Measurements from ENCODE around the gene HCN1.

HCN1 gene

DNA sequence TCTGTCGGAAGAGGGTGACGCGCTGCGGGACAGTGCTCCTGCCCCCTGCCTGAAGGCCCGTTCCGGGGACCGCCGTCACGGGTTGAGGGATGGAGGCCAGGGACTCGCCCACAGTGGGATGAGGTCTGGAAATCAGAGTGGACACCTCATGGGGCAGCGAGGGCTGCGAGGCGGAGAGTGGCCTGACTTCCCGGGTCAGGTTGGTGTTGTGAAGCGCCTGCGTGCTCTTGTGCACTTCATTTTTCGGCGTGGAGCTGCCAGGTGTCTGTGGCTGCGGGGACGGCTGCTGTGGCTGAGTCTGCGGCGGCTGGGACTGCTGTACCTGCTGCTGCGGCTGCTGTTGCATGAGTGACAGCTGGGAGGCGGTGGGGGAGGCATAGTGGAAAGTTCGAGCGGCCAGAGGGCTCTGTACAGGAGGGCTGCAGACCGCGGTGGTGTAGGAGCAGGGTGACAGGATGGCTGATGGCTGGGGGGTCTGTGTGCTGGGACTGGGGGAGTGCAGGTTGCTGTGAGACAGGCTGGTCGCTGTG is 434.1 kb downstream of the HCN1 start:
- ATAC-seq, result peak; percentile 37; the same call in 2 of the 3 replicates
- TF ChIP-seq ZNF70 (CRISPR knock-in tag; IDR thresholded peaks at IDR 0.05), result no peak

GRCh38 chr5:45261125-45261524 is 435.1 kb downstream of the HCN1 start:
- no peak for TF ChIP-seq ZC3H10 (CRISPR knock-in tag; IDR thresholded peaks at IDR 0.05)
- no peak for TF ChIP-seq RARB (CRISPR knock-in tag; IDR thresholded peaks at IDR 0.05)
- TF ChIP-seq TOX (CRISPR knock-in tag; IDR thresholded peaks at IDR 0.05; ENCODE audit: borderline replicate concordance), result no peak
- TF ChIP-seq CSRNP3 (CRISPR knock-in tag; IDR thresholded peaks at IDR 0.05), result no peak
- TF ChIP-seq ZNF565 (CRISPR knock-in tag; conservative IDR thresholded peaks at IDR 0.05; ENCODE audit: low read depth), result no peak
- no peak for TF ChIP-seq ZFP30 (CRISPR knock-in tag; IDR thresholded peaks at IDR 0.05)
- no peak for TF ChIP-seq ZNF8 (CRISPR knock-in tag; IDR thresholded peaks at IDR 0.05)
- TF ChIP-seq ZNF70 (CRISPR knock-in tag; IDR thresholded peaks at IDR 0.05), result no peak
- TF ChIP-seq BACH2 (CRISPR knock-in tag; IDR thresholded peaks at IDR 0.05; ENCODE audit: borderline replicate concordance), result no peak
- no peak for TF ChIP-seq CSDC2 (CRISPR knock-in tag; IDR thresholded peaks at IDR 0.05)
- TF ChIP-seq, protein P1, sequence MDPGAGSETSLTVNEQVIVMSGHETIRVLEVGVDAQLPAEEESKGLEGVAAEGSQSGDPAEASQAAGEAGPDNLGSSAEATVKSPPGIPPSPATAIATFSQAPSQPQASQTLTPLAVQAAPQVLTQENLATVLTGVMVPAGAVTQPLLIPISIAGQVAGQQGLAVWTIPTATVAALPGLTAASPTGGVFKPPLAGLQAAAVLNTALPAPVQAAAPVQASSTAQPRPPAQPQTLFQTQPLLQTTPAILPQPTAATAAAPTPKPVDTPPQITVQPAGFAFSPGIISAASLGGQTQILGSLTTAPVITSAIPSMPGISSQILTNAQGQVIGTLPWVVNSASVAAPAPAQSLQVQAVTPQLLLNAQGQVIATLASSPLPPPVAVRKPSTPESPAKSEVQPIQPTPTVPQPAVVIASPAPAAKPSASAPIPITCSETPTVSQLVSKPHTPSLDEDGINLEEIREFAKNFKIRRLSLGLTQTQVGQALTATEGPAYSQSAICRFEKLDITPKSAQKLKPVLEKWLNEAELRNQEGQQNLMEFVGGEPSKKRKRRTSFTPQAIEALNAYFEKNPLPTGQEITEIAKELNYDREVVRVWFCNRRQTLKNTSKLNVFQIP (CRISPR knock-in tag; IDR thresholded peaks at IDR 0.05; ENCODE audit: borderline replicate concordance, low read depth), result no peak
- TF ChIP-seq, protein P2, sequence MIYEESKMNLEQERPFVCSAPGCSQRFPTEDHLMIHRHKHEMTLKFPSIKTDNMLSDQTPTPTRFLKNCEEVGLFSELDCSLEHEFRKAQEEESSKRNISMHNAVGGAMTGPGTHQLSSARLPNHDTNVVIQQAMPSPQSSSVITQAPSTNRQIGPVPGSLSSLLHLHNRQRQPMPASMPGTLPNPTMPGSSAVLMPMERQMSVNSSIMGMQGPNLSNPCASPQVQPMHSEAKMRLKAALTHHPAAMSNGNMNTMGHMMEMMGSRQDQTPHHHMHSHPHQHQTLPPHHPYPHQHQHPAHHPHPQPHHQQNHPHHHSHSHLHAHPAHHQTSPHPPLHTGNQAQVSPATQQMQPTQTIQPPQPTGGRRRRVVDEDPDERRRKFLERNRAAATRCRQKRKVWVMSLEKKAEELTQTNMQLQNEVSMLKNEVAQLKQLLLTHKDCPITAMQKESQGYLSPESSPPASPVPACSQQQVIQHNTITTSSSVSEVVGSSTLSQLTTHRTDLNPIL (CRISPR knock-in tag; IDR thresholded peaks at IDR 0.05; ENCODE audit: low read depth), result no peak
- TF ChIP-seq ISL1 (CRISPR knock-in tag; IDR thresholded peaks at IDR 0.05), result no peak
- ATAC-seq, result no peak

DNA sequence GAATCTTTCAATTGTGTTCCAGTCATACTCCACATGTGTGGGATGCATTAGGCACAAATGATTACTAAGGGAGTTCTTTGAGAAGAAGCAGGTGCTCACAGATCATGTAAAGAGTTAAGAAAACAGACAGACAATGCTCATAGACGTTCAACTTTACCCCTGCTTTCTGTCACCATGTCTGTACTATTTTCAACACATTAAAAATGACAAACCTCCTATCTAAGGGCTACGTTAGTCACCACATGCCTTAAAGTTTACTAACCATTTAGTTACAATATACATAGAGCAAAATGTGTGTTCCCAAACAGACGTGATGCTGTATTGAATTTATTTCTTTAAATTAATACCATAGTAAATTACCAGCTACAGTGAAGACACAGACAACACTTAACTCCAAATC is 435.9 kb downstream of the HCN1 start:
- ATAC-seq, result no peak

GRCh38 chr5:45252978-45253377 is 443.2 kb downstream of the HCN1 start:
- no peak for ATAC-seq
- TF ChIP-seq CSRNP3 (CRISPR knock-in tag; IDR thresholded peaks at IDR 0.05), result no peak
- TF ChIP-seq, protein P3, sequence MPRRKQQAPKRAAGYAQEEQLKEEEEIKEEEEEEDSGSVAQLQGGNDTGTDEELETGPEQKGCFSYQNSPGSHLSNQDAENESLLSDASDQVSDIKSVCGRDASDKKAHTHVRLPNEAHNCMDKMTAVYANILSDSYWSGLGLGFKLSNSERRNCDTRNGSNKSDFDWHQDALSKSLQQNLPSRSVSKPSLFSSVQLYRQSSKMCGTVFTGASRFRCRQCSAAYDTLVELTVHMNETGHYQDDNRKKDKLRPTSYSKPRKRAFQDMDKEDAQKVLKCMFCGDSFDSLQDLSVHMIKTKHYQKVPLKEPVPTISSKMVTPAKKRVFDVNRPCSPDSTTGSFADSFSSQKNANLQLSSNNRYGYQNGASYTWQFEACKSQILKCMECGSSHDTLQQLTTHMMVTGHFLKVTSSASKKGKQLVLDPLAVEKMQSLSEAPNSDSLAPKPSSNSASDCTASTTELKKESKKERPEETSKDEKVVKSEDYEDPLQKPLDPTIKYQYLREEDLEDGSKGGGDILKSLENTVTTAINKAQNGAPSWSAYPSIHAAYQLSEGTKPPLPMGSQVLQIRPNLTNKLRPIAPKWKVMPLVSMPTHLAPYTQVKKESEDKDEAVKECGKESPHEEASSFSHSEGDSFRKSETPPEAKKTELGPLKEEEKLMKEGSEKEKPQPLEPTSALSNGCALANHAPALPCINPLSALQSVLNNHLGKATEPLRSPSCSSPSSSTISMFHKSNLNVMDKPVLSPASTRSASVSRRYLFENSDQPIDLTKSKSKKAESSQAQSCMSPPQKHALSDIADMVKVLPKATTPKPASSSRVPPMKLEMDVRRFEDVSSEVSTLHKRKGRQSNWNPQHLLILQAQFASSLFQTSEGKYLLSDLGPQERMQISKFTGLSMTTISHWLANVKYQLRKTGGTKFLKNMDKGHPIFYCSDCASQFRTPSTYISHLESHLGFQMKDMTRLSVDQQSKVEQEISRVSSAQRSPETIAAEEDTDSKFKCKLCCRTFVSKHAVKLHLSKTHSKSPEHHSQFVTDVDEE (CRISPR knock-in tag; IDR thresholded peaks at IDR 0.05), result no peak
- TF ChIP-seq, protein P1 (CRISPR knock-in tag; IDR thresholded peaks at IDR 0.05; ENCODE audit: borderline replicate concordance, low read depth), result no peak

More for the DNA sequence above, 435.9 kb downstream of the HCN1 start:
- TF ChIP-seq, protein P1 (CRISPR knock-in tag; IDR thresholded peaks at IDR 0.05; ENCODE audit: borderline replicate concordance, low read depth), result no peak
- TF ChIP-seq ZFP3 (CRISPR knock-in tag; IDR thresholded peaks at IDR 0.05) (no peak), ZFP30 (CRISPR knock-in tag; IDR thresholded peaks at IDR 0.05) (no peak), ISL1 (CRISPR knock-in tag; IDR thresholded peaks at IDR 0.05) (no peak), PATZ1 (CRISPR knock-in tag; IDR thresholded peaks at IDR 0.05; ENCODE audit: borderline replicate concordance) (no peak), OSR1 (CRISPR knock-in tag; IDR thresholded peaks at IDR 0.05) (no peak), SNAI2 (CRISPR knock-in tag; IDR thresholded peaks at IDR 0.05) (no peak)
